Measurements from ENCODE around the gene FAM169A.
"Not testable (repeated sequence)": the region's sequence is repeated elsewhere in the genome, so short reads cannot be mapped to it uniquely, and the experiment has no call there.

Gene FAM169A

DNA sequence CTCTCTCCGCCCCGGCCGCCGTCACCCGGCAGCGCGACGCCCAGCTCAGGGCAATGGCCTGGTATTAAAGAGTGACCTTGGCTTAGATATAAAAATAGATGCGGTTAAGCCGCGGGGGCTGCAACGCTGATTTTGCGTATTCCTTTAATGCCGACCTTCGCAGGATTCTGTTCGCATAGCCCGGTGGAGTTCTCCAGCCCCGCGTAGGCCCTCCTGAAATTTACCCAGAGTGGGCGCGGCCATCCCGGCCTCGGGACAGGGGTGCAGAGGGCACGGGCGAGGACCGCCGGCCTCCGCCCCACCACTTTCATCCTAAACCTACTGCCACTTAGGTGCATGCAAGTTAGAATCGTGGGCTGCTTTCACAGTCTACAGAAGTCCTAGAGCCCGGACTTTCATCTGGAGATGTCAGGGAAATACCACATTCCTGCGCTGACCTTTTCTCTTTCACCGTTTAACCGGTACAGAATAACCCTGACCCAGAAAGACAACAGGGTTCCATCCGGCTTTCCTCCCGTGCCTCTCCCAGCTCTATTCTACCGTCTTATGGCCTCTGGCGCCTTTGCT lies 492 bp upstream of the FAM169A start:
- no peak for DNase-seq

GRCh38 chr5:74865256-74865803 lies 857 bp downstream of the FAM169A start:
- DNase-seq = no peak

DNA sequence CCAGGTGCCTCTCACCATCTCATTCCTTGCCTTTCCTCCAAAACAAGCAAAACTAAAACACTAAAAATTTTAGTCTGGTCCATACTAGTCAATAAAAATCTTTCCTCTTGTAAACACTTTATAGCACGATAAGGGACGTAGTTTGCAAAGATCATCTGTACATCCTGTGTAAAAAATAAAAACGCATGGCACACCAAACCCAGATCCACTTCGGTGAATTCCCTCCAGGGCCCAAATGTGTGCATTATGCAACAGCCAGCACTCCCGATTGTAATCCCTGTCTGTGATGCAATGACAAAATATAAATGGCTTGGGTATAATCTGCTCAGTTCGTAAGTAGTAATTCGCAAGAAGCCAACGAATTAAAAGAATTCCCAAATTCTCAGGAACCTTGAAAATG lies 1.4 kb downstream of the FAM169A start:
- DNase-seq = no peak

DNA sequence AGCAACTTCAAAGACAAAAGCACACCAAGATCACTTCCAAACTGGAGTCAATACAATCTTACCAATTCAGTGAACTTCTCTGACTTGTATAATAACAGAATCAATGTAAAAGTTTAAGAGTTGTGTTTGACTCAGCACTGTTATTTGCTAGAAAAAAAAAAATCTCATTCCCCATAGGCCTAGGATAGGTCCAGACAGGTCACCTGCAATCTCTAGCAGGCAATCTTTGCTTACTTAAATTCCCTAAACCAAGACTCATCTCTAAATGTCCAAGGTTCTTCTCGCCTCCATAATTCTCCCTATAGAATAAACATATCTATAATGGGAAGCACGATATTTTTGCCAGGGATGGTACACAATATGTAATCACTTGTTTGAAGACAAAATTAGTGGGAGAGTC lies 2.5 kb downstream of the FAM169A start:
- no peak for DNase-seq

- no peak for DNase-seq
Observed at GRCh38 chr5:74862221-74862620, 4.0 kb downstream of the FAM169A start.

GRCh38 chr5:74856975-74857374 lies 9.2 kb downstream of the FAM169A start:
- DNase-seq = not testable (repeated sequence)

DNA sequence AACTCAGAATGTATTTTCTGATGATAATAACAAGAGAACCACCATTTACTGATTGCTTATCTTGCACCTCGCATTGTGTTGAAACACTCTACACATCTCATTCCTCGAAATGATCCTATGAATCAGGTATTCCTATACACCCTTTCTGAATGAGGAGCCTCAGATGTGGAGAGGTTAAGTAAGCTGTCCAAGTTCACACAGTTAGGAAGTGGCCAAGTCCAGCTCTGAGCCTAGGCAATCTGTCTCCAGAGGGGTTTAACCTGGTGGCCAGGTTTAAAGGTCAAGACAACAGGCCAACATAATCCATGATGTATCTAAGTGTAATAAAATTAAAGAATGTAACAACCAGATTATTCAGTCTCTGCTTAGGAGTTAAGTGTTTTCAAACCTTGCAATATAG lies 12.9 kb downstream of the FAM169A start:
- no peak for DNase-seq

- no peak for DNase-seq
Observed at GRCh38 chr5:74851684-74852353, 14.4 kb downstream of the FAM169A start.

DNA sequence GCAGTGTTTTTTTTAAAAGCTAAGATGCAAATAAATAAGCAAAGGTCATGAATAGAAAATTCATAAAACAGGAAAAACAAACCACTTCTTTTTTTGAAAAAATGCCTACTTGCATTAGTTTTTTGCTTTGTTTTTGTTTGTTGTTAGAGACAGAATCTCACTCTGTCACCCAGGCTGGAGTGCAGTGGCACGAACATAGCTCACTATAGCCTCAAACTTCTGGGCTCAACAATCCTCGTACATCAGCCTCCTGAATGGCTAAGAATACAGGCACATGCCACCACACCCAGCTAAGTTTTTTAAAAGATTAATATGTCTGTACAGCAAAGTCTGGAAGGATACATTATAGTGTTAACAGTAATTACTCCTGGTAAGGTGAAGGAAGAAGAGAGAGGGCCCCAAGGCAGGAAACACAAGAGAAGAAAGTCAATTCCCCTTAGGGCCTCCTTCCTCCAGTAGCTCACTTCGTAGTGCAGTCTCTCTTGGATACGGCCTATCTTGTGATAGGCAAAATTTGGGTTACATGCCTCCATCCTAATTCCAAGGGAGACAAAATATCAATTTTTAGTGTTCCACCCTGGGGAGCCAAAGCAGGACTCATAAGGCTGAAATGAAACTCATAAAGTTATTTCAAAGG lies 15.3 kb downstream of the FAM169A start:
- DNase-seq = no peak

DNA sequence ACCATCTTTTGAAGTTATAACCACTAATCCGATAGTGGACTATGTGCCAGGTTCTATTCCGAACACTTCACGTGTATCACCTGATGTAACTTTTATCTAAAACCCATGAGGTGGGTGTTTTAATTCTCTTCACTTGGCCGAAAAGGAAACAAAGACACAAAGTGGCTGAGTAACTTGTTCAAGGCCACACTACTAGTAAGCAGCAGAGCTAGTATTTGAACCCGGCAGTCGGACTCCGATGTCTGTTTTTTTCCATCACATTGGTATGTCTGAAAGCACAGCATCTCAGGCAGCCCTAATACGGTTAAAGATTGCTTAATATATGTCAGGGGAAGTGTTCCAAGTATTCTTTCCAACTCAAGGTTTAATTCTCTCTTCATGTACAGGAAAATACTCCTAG lies 16.2 kb downstream of the FAM169A start:
- no peak for DNase-seq

- DNase-seq = no peak
Observed at GRCh38 chr5:74848553-74849025, 17.6 kb downstream of the FAM169A start.

DNA sequence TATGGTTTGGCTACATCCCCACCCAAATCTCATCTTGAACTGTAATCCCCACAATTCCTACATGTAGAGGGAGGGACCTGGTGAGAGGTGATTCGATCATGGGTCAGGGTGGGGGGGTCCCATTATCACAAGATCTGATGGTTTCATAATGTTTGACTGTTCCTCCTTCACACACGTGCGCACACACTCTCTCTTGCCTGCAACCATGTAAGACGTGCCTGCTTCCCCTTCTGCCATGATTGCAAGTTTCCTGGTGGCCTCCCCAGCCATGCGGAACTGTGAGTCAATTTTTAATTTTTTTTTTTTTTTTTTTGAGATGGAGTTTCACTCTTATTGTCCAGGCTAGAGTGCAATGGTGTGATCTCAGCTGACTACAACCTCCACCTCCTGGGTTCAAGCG lies 27.0 kb downstream of the FAM169A start:
- no peak for DNase-seq

DNA sequence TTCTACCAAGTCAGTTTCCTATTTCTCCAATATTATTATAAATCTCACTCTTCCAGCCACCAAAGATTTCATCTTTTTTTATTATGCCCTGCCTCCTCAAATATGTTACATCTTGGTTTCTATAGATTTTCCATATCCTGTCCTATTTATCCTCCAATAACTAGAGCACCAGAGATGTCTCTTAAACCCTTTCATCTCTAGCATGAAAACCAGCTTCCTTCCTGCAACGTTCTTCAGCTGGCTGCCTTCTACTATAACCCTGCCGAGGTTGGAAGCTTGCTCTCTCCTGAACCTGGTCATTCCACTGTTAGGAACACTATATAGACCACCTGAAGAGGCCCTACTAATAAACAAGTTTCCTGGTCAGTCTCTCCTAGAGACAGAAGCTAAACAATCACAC lies 27.9 kb downstream of the FAM169A start:
- DNase-seq = no peak

- no peak for DNase-seq
Observed at GRCh38 chr5:74837115-74837514, 29.1 kb downstream of the FAM169A start.

GRCh38 chr5:74833537-74834266 lies 32.5 kb downstream of the FAM169A start:
- DNase-seq = no peak

- no peak for DNase-seq
Observed at GRCh38 chr5:74829413-74829812, 36.8 kb downstream of the FAM169A start.

DNA sequence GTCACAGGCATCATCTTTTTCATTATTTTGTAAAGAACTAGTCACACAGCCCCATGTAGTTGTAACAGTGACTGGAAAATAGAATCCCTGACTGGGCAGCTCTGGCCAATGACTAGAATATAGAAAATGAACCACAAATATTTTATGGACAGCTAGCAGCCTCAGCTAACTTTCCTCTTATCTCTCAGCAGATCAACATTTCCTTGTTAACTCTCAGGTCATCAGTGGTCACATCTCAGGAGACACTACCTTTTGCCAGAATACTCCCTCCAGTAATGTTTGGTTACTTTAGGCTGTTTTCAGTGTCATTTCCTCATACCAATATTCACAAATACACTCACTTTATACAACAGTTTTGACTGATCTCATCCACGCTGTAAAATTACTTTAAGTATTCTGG lies 43.9 kb downstream of the FAM169A start:
- no peak for DNase-seq

DNA sequence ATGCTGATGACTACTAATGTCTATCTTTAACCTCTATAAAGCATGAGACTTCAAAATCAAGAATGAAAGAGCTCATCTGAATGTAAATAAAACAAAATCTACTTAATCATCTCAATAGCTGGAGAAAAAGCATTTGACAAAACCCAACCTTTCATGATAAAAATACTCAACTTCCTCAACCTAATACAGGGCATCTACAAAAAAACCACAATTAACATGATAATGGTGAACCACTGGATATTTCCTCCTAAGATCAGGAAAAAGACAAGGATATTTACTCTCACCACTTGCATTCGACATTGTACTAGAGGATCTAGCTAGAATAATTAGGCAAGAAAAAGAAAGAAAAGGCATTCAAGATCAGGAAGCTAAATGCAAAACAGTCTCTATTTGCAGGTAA lies 49.3 kb downstream of the FAM169A start:
- DNase-seq = no peak

- DNase-seq = no peak
Observed at GRCh38 chr5:74810915-74811314, 55.3 kb downstream of the FAM169A start.

DNA sequence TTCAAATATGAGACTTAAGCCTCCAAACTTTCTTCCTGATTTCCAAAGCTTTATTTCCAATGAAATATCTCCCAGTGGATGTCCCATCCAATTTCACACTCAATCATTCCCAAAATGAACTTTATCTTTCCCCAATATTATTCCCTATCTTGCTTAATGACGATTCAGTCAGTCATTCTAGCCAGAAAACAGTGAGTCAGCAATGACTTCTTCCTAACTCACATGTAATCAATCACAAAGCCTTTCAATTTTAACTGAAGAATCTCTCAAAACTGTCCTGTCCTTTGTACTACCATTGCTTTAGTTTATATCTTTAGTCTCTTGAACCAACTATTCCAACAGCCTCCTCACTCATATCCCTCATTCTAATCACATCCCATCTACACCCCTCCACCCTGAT lies 64.2 kb downstream of the FAM169A start:
- no peak for DNase-seq

- no peak for DNase-seq
Observed at GRCh38 chr5:74801197-74801596, 65.0 kb downstream of the FAM169A start.

- no peak for DNase-seq
Observed at GRCh38 chr5:74798977-74799911, 66.9 kb downstream of the FAM169A start.
